HEK293T (cell line): Measurements from ENCODE around the gene SEC24A.

ENCODE experiments used
- CTBP1 ChIP-seq: fragments of 450-650 bp; IDR thresholded peaks from 2 replicates; pipeline ENCODE4 v1.6.1; 2016; ENCODE audit warnings: borderline replicate concordance
- ELF4 ChIP-seq: fragments of 450-650 bp; IDR thresholded peaks from 2 replicates; pipeline ENCODE4 v1.6.1; 2017; ENCODE audit warnings: antibody characterized with exemption
- FOXK2 ChIP-seq: fragments of 450-650 bp; IDR thresholded peaks from 2 replicates; pipeline ENCODE4 v1.6.1; 2016; ENCODE audit warnings: mild to moderate bottlenecking
- L3MBTL2 ChIP-seq: fragments of 450-650 bp; conservative IDR thresholded peaks from 2 replicates; pipeline ENCODE4 v1.6.1; 2016; ENCODE audit warnings: mild to moderate bottlenecking
- SP1 ChIP-seq: fragments of 450-650 bp; IDR thresholded peaks from 2 replicates; pipeline ENCODE4 v1.6.1; 2017
- SUZ12 ChIP-seq: fragments of 450-650 bp; IDR thresholded peaks from 2 replicates; pipeline ENCODE4 v1.6.1; 2016; ENCODE audit warnings: mild to moderate bottlenecking
- TARDBP ChIP-seq: fragments of 450-650 bp; IDR thresholded peaks from 2 replicates; pipeline ENCODE4 v1.6.1; 2016

DNA sequence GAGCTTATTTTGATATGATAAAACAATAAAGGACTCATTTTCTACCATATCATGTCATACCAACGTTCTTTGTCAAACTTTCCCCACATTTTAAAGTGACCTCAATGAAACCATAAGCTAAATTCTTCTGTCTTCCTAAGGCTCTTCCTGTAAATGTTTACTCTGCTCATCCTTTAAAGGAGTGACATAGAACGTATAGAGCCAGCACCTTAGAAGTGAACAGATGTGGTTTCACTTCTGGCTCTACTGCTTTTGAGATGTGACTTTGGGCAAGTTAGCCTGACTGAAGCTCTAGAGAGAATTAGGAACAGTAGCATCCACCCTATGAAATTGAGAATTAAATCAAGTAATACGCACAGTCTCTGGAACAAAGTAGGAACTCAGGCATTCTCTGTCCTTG lies 40.0 kb upstream of the SEC24A start:
- TF ChIP-seq CTBP1 (no peak), L3MBTL2 (no peak), SUZ12 (no peak), ELF4 (no peak), SP1 (no peak), TARDBP (no peak), FOXK2 (no peak)
